KG1 (cell line): ENCODE measurements around the gene RRP9.

ENCODE experiments used
- DNase-seq: peaks from one replicate; lab custom pipeline; 2025; lab: John Stamatoyannopoulos, UW

Gene RRP9

GRCh38 chr3:51955175-51955892 is 13.6 kb upstream of the RRP9 start, which contains the start of gene GPR62:
Gene GPR62 (plus strand): TSS chr3:51955381. CDS start chr3:51955653, 272 bp downstream.
- no peak for DNase-seq

- no peak for DNase-seq
These were observed 13.0 kb upstream of the RRP9 start for GRCh38 chr3:51954713-51955112.

- DNase-seq = no peak
These were observed 12.4 kb upstream of the RRP9 start for GRCh38 chr3:51954105-51954504.

- DNase-seq = no peak
These were observed 11.7 kb upstream of the RRP9 start for GRCh38 chr3:51953445-51953844.

- no peak for DNase-seq
These were observed 9.2 kb upstream of the RRP9 start for GRCh38 chr3:51950899-51951298.

GRCh38 chr3:51949121-51949520 is 7.4 kb upstream of the RRP9 start:
- no peak for DNase-seq

GRCh38 chr3:51948016-51948580 is 6.4 kb upstream of the RRP9 start:
- no peak for DNase-seq

- no peak for DNase-seq
These were observed 5.7 kb upstream of the RRP9 start for GRCh38 chr3:51947215-51947900.

GRCh38 chr3:51946796-51947195 is 5.1 kb upstream of the RRP9 start:
- no peak for DNase-seq

- DNase-seq = no peak
These were observed 4.4 kb upstream of the RRP9 start for GRCh38 chr3:51945926-51946705.

- no peak for DNase-seq
These were observed 3.5 kb upstream of the RRP9 start for GRCh38 chr3:51945031-51945840.

GRCh38 chr3:51944451-51945021 is 2.8 kb upstream of the RRP9 start:
- no peak for DNase-seq

- DNase-seq = no peak
These were observed 2.0 kb upstream of the RRP9 start for GRCh38 chr3:51943451-51944391.

GRCh38 chr3:51942603-51943450 is 1.1 kb upstream of the RRP9 start:
- no peak for DNase-seq

GRCh38 chr3:51941463-51941797 is 274 bp downstream of the RRP9 start:
- DNase-seq = no peak

- no peak for DNase-seq
These were observed 849 bp downstream of the RRP9 start for GRCh38 chr3:51940648-51941462.

GRCh38 chr3:51938780-51939425 is 2.8 kb downstream of the RRP9 start:
- no peak for DNase-seq
